ENCODE data around the gene ARHGAP25. TPM values are rescaled to one million over a fixed set of nuclear protein-coding genes. Genes with fewer than 3 reads are reported as not detected.

ARHGAP25 gene
- total RNA-seq, 1 experiment from 2014 or later, result 6.2 TPM

DNA sequence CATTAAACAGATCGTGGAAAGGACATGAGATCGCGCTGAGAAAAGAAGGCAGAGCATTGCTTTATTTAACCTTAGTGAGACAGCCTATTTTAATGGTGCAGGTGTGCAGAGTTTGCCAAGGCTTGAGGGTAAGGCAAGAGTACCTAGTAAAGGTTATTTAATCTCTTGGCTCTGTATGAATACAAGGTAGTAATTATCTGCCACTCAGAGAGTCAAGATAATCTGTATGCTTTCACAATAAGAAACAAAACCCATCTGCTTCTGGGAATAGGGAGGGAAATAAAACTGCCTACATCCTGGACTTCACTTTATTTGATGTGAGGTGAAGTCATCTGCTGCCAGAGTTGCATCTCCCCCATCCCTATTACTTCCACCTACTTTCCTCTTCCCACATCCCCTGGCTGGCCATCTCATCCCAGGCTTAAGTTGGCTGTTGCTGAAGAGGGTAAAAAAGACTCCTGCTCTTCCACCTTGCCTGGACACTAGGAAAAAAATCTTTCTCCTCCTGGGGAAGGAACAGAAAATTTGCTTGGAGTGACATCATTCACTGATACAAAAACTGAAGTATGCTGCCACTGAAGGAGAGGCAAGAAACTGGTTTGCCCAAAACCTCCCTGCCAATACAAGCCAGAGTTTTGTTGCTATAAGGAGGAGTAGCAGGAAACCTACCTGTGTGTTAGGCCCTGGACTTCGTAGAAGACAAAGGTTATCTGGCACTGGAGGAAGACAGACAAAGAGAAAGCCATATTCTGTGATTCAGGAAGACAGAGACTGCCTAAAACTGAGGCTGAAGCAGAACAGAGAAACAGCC, 35.8 kb upstream of the ARHGAP25 start:
- H3K27me3 ChIP-seq (replicated peaks; ENCODE audit: insufficient read depth, low read depth, low read length, poor library complexity), result no peaks in the 10 kb centered on the region
- ChIA-PET POLR2A (ENCODE audit: low non-redundant PET) (no interaction called here), CTCF (no interaction called here)
- TF ChIP-seq EZH2 (IDR thresholded peaks at IDR 0.05; ENCODE audit: borderline replicate concordance, low read depth, low read length, poor library complexity, severe bottlenecking), result no peak
- TF ChIP-seq, protein P1, sequence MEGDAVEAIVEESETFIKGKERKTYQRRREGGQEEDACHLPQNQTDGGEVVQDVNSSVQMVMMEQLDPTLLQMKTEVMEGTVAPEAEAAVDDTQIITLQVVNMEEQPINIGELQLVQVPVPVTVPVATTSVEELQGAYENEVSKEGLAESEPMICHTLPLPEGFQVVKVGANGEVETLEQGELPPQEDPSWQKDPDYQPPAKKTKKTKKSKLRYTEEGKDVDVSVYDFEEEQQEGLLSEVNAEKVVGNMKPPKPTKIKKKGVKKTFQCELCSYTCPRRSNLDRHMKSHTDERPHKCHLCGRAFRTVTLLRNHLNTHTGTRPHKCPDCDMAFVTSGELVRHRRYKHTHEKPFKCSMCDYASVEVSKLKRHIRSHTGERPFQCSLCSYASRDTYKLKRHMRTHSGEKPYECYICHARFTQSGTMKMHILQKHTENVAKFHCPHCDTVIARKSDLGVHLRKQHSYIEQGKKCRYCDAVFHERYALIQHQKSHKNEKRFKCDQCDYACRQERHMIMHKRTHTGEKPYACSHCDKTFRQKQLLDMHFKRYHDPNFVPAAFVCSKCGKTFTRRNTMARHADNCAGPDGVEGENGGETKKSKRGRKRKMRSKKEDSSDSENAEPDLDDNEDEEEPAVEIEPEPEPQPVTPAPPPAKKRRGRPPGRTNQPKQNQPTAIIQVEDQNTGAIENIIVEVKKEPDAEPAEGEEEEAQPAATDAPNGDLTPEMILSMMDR (conservative IDR thresholded peaks at IDR 0.05; ENCODE audit: low read depth, low read length), result no peak
- intact Hi-C loops (cut with micrococcal nuclease; ENCODE audit: unreplicated experiment), result no loop called here
- DNase-seq (ENCODE audit: low spot score), result no peak
- H3K4me1 ChIP-seq (ENCODE audit: insufficient read depth, low read length, poor library complexity, severe bottlenecking), result peaks cover 10% of the 10 kb centered on the region
- BruUV-seq (replicated peaks), result no TSS peak
- H3K27ac ChIP-seq (ENCODE audit: low read depth, low read length, poor library complexity, severe bottlenecking), result no peak overlapping the region
- H3K36me3 ChIP-seq (ENCODE audit: insufficient read depth, low read length, poor library complexity, severe bottlenecking), result peaks cover 4% of the 10 kb centered on the region
- H3K4me3 ChIP-seq (ENCODE audit: low read depth, low read length, poor library complexity, severe bottlenecking), result no peak overlapping the region
- peaks cover 28% of the 10 kb centered on the region for H3K9me3 ChIP-seq (ENCODE audit: low read depth, low read length, poor library complexity, severe bottlenecking)

DNA sequence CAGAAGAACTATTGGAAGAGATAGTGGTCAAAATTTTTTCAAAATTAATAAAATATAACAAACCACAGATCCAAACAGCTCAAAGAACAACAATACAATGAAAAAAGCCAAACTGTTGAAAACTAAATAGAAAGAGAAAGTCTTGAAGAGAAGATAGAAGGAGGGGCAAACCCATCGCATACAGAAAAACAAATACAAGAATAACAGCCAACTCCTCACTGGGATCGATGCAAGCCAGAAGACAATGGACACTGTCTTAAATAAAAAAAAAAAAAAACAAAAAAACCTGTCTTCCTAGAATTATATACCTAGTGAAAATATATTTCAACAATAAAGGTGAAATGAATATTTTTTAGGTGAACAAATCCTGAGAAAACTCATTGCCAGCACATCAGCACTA, 34.1 kb upstream of the ARHGAP25 start:
- Histone ChIP-seq H3K27me3 (replicated peaks; ENCODE audit: insufficient read depth, low read depth, low read length, poor library complexity) (no peaks in the 10 kb centered on the region), H3K9me3 (ENCODE audit: low read depth, low read length, poor library complexity, severe bottlenecking) (peaks cover 28% of the 10 kb centered on the region), H3K36me3 (ENCODE audit: insufficient read depth, low read length, poor library complexity, severe bottlenecking) (peaks cover 4% of the 10 kb centered on the region), H3K4me3 (ENCODE audit: low read depth, low read length, poor library complexity, severe bottlenecking) (no peak overlapping the region), H3K27ac (ENCODE audit: low read depth, low read length, poor library complexity, severe bottlenecking) (no peak overlapping the region), H3K4me1 (ENCODE audit: insufficient read depth, low read length, poor library complexity, severe bottlenecking) (no peaks in the 10 kb centered on the region)
- no peak for TF ChIP-seq EZH2 (IDR thresholded peaks at IDR 0.05; ENCODE audit: borderline replicate concordance, low read depth, low read length, poor library complexity, severe bottlenecking)
- TF ChIP-seq, protein P1 (conservative IDR thresholded peaks at IDR 0.05; ENCODE audit: low read depth, low read length), result no peak
- intact Hi-C loops (cut with micrococcal nuclease; ENCODE audit: unreplicated experiment), result no loop called here
- CTCF ChIA-PET, result no interaction called here
- no TSS peak for BruUV-seq (replicated peaks)
- DNase-seq (ENCODE audit: low spot score), result no peak
- POLR2A ChIA-PET (ENCODE audit: low non-redundant PET), result no interaction called here

DNA sequence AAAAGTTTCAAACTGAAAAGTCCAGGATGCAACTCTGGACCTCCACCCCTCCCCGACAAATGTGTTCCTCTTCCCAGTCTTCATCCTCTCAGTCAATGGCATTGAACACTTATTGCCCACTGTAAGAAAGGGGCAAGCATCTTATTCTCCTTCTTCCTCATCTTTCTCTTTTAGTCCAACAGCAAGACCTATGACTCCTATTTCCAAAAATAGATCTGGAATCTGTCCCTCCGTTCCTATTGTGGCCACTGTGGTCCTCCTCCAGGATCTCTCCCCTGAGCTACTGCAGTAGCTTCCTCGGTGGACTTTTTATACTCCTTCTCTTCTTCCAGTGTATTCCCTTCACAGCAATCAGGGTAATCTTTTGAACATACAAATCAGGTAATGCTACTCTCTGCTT, 28.0 kb upstream of the ARHGAP25 start:
- no peaks in the 10 kb centered on the region for H3K36me3 ChIP-seq (ENCODE audit: insufficient read depth, low read length, poor library complexity, severe bottlenecking)
- no peak overlapping the region for H3K27ac ChIP-seq (ENCODE audit: low read depth, low read length, poor library complexity, severe bottlenecking)
- H3K27me3 ChIP-seq (replicated peaks; ENCODE audit: insufficient read depth, low read depth, low read length, poor library complexity), result no peaks in the 10 kb centered on the region
- intact Hi-C loops (cut with micrococcal nuclease; ENCODE audit: unreplicated experiment), result loop anchor here (5.0 kb wide), 1 partner anchor 221 kb away; no protein-coding TSS in a partner anchor
- CTCF ChIA-PET, result no interaction called here
- TF ChIP-seq, protein P1 (conservative IDR thresholded peaks at IDR 0.05; ENCODE audit: low read depth, low read length), result no peak
- TF ChIP-seq EZH2 (IDR thresholded peaks at IDR 0.05; ENCODE audit: borderline replicate concordance, low read depth, low read length, poor library complexity, severe bottlenecking), result no peak
- no peak for DNase-seq (ENCODE audit: low spot score)
- no peak overlapping the region for H3K4me3 ChIP-seq (ENCODE audit: low read depth, low read length, poor library complexity, severe bottlenecking)
- no peaks in the 10 kb centered on the region for H3K4me1 ChIP-seq (ENCODE audit: insufficient read depth, low read length, poor library complexity, severe bottlenecking)
- POLR2A ChIA-PET (ENCODE audit: low non-redundant PET), result no interaction called here
- no TSS peak for BruUV-seq (replicated peaks)
- H3K9me3 ChIP-seq (ENCODE audit: low read depth, low read length, poor library complexity, severe bottlenecking), result no peaks in the 10 kb centered on the region

Measured in A673 (cell line).